NCI-H2227 (cell line): Measurements from ENCODE around the gene KCNJ4.
"Not testable (repeated sequence)": the region's sequence is repeated elsewhere in the genome, so short reads cannot be mapped to it uniquely, and the experiment has no call there.

ENCODE experiments used
- DNase-seq: peaks from one replicate; lab custom pipeline; 2025; ENCODE audit not compliant: unreplicated experiment; lab: John Stamatoyannopoulos, UW

KCNJ4 gene

DNA sequence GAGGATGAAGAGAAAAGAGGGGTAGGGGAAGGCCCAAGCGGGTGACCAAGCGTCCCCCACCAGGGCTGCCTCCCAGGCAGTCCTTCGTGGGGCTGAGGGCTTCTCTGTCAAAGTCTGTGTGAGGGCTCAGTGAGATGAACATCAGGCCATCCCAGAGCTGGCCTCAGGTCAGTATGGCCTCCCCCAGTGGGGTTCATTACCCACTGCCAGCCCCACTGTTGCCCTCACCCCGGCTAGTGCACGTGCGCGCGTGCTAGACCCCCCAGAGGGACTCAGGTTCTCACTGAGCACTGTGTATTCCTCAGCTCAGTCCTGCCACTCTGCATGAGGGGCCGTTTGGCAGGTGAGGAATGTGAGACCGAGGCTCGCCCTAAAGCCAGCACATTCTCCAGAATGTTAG lies 16.2 kb upstream of the KCNJ4 start:
- no peak for DNase-seq

DNA sequence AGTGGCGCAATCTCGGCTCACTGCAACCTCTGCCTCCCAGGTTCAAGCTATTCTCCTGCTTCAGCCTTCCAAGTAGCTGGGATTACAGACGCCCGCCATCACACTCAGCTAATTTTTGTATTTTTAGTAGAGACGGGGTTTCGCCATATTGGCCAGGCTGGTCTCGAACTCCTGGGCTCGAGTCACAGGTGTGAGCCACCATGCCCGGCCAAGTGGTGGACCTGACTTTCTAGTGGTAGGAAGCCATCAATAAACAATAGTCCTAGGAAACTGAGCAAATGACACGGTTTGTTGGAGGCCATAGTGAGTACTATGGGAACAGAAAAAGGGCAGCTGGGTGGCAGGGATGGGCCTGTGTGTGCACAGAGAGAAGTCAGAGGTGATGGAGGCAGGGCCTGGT lies 15.2 kb upstream of the KCNJ4 start:
- DNase-seq, result not testable (repeated sequence)

DNA sequence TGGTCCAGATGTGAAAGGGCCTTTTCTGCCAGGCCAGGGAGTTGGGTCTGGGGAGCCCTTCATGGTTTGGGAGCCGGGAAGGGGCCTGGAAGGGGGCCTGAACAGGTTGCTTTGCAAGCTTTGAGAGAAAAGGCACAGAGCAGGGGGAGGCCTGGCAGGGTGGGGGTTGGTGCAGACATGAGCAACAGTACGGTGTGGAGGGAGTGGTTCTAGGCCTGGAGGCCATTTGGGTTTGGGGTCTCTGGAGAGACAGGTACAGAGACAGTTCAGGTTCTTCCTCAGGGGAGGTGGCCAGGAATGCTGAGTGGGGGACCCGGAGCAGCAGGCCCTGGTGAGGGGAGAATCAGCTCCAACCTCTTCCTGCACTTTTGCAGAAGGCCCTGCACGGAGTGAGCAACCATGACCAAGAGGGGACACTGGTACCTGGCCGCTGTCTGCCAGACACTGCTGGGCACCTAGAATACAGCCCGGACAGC lies 14.3 kb upstream of the KCNJ4 start:
- DNase-seq, result no peak

DNA sequence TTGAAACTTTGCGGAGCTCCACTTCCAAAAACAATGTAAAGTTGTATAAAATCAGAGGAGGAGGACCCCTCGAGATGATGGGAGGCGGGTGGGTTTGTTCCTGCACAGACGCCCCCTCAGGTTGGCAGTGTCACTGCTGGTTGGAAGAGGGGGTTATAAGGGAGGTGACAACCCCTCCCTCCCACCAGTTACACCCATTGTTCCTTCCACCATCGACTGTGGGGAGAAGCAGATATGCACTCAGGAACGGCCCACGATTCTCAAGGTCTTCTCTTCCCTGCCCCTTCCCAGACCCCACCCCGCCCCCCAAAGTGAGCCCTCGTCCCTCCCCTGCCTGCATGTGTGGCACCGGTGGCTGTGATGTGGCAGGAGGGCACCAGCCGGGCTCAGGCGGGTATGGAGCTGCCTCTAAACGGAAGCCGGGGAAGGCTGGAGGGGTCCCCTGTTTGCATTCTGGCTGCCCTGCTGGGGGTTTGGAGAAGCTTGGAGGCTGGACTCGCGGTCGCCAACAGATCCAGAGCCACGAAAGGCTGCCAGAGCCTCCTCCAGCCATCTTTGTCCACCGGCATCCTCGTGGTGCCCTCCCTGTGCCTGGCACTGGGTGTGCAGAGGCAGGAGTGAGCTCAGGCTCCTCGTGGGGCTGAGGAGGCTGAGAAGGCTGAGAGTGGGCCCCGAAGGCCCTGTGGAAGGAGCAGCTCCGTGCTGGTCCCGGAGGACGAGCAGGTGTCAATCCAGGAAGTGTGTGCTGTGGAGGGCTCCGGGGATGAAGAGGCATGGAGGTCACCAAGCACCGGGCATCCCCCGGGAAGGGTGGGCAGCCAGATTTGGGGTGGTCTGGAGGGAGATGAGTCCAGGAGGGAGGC lies 13.7 kb upstream of the KCNJ4 start:
- peak; percentile 16 for DNase-seq

DNA sequence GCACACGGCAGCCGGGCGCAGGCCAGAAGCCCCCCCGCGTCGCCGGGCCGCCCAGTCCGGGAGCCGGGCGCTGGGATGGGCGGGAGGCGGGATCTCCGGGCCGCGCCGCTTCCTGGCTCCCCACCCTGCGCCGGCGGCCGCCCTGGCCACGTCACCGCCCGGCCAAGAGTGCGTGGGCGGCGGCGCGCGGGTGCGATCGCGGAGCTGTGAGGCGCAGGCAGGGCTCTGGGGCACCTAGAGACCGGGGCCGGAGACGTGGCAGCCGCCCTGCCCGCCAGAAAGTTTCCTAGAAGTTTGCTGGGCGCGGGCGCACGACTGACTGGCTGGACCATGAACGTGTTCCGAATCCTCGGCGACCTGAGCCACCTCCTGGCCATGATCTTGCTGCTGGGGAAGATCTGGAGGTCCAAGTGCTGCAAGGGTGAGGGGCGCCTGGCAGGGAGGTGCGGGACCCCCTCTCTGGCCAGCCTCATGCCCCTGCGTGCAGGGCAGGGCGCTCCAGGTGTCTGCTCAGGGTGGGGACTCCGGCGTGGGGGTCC lies 13.0 kb upstream of the KCNJ4 start, which contains the start of gene KDELR3:
Gene KDELR3, plus strand, starts transcription at position 193 of the 539 bp plus-strand sequence. Its CDS starts 138 bp downstream, at position 331.
- peak; percentile 41 for DNase-seq

DNA sequence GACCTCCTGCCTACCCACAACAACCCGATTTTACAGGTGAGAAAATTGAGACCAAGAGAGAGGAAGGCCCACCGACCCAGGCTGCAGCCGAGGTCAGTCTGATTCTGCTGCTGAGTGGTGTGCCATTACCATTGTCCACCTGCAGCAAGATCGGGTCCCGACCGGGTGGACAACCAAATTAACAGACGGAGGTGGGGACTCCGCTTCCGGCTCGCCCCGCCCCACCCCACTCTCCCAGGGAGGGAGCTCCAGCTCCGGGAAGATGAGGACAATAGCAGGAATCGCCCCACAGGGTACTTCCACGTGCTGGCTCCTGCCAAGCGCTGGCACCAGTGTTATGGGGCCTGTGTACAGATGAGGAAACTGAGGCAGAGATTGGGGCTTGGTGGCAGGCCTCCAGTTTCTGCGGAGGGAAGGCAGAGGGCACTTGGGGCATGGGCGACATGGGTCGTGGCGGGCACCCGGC lies 12.5 kb upstream of the KCNJ4 start:
- no peak for DNase-seq

DNA sequence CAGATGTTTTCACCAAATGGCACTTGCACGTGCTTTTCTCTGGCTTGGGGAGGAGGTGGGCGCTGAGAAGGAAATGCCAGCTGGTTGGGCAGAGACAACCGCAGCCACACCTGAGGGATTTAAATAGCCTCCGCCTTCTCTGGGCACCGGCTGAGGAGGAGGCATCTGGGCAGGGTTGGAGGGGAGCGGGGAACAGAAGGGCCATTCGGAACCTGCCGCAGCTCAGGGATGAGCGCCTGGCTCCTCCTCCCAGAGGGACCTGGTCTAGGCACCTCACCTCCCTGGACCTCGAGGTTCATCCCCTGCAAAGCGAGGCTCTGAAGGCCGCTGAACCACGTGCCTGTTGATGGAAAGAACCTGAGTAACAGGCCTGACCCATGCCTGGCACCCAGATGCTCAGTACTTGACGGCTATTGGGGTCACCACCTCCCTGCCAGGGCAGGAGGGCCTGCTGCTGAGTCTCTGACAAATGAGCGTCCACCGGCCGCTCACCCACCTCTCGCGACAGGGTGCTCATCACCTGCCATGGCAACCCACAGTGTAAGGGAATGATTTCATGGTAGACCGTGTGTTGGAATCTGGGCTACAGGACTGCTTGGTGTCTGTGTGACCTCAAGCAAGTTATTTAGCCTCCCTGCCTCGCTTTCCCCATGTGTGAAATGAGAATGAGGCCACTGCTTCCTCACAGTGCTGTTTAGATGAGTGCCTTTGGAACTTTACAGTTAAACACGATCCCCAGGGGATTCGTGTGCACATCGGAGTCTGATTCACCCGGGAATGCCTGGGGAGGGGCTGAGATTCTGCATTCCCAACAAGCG lies 10.9 kb upstream of the KCNJ4 start:
- no peak for DNase-seq

DNA sequence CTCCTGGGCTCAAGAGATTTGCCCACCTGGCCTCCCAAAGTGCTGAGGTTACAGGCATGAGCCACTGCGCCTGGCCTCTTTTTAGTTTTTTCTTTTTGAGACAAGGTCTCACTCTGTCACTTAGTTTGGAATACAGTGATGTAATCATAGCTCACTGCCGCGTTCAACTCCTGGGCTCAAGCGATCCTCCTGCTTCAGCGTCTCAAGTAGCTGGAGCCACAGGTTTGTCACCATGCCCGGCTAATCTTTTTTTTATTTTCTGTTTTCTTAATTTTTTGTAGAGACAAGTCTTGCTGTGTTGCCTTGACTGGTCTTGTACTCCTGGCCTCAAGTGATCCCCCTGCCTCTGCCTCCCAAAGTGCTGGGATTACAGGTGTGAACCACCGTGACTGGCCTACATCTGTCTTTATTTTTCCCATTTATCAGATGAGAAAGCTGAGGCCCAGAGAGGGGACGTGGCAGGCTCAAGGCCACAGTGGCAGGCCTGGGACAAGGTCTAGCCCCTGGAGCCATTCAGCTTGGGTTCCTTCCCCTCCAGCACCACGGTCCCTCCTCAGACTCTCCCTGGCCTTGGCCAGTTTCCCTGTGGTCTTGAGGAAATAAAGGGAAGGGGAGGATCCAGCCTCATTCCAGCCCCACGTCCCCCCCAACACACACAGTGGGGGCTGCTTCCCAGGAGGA lies 10.1 kb upstream of the KCNJ4 start:
- no peak for DNase-seq

DNA sequence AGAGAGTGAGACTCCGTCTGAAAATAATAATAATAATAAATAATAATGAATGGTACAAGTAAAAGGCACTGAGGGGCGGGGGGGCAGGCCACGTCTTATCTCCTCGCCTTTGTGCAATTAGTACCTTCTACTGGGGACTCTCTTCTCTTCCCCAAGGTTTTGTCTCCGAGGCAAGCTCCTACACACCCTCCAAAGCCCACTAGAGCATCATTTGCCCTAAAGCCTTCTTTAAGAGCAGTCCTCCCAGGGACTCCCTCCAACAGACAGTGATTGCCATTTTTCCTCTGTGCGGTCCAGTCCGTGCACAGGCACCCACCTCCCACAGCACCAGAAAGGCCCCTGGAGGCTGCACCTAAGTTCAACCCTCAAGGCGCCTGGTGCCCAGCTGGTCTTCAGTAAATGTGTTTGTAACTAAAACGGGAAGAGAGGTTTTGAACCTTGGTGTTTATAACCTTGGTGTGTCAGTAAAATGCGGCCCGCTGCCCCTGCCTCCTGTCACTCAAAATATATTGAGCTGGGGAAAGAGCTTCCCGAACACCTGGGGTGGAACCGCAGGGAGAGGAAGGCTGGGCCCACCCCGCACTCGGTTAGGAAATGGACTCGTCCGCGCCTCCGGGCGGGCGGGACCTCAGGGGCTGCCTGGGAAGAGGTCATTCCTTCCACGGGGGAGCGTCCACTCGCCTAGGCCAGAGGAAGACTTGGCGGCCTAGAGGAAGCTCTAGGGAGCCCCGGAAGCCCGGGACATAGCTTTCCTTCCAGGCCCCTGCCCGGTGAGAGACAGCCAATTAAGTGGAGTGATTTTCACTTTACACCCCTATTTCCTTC lies 8.2 kb upstream of the KCNJ4 start:
- DNase-seq, result peak; percentile 62

DNA sequence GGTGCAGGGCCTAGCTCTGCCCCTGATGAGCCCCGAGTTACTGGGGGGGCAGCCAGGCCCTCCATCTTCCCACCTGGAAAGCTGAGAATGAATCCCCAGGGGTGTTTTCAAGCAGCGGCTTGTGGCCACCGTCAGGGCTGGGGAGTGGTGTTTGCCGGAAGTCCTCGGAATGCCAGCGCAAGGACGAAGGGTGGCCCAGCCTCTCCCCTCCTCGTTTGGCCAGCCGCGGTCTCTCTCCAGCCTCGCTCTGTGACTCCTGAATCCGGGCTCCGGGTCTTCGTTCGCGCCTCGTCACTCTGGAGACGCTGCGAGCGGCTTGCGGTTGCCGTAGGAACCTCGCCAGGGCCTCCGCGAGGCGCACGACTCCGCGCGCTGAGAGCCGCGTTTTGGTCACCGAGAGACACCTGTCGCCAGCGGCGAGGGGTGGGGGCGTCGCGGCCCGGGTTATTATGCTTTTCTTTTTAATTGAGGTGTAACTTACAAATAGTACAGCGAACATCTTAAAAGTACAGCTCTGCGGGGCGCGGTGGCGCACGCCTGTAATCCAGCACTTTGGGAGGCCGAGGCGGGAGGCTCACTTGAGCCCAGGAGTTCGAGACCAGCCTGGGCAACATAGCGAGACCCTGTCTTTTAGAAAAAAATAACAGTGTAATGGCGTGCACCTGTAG lies 6.5 kb upstream of the KCNJ4 start:
- peak; percentile 94 for DNase-seq

DNA sequence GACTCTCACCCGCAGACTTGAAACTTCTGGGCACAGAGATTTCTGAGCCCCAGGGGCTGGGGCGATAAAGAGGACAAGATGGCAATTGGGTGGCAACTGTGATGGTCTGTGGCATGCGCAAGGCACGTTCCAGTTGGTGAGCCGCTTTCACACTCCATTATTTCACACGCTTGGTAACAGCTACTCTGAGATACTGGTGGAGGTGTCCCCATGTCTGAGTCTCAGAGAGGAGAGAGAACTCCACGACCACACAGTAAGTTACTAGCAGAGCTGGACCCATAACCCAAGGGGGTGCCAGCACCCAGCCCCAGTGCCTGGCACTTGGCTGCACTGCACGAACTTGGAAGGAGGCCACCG lies 6.0 kb upstream of the KCNJ4 start:
- DNase-seq, result no peak

DNA sequence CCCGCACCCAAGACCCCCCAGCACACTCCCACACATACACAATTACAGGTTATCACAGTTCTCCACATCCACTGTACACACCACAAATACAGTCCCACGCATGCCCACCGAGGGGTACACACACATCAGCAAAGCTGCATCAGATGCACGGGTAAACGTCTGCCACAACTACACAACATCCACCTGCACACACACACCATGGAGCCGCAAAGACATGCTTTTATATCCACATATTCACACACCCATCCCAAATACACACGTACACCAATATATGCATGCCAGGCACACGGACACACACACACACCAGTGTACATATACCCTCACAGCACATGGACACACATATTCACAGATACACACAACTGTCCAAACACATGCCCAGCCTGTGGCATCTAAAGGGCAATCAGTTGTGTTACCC lies 5.4 kb upstream of the KCNJ4 start:
- DNase-seq, result no peak

DNA sequence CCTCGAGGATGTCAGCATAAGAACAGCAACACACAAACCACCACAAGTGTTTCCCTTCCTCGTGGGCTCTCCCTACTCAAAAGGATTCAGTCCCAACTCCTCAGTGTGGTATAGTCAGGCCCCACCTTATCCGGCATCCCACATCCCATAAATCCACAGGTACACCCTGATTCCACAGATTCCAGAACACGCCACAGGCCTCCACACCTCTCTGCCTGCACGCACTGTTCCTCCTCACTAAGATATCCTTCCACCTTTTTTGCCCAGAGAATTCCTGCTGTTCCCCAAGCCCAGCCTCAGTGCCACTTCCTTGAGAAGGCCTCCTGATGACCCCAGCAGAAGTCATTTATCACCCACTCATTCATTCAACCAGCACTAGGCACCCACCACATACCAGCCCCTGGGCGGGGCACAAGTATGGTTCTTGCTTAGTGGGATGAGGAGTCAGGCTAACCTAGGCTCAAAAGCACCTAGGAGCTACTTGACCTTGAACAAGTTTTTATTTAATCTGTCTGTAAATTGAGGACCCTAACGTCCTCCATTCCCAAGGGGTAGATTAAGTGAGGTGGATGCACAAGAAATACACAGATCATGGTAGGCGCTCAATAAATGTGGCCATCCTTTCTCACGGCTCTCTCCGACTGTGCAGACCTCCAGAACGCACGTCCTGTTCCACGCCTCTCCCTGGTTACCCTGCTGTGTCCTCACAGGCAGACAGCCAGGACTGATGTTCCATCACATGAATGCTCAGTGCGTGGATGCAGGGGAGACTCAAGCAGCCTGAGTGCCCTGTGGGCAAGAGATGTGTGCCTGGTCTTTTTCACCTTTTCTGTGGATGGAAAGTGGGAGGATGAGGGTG lies 2.1 kb upstream of the KCNJ4 start:
- DNase-seq, result no peak

DNA sequence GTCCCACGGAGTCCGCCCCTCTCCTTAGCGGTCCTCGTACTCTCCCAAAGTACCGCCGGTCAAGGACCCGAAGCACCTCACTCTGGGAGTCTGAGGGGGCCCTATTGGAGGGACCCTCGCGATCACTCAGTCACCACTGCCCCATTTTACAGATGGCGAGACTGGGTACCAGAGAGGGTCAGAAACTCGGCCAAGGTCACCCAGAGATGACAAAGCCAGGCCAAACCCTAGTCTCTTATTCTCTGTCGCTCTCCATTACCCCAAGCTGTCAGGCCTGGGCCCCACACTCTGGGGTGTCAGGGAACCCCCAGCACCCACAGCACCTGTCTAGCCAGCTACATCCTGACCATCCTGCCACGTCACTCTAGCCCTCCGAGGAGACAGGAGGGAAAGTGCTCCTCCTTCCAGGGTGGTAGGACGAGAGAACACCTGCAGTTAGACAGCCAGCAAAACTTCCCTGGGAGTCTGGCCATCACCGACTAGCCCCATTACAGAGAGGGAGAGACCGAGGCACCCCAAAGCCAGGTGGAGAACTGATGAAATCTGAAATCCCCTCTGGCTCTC lies 1.4 kb upstream of the KCNJ4 start:
- DNase-seq, result no peak

DNA sequence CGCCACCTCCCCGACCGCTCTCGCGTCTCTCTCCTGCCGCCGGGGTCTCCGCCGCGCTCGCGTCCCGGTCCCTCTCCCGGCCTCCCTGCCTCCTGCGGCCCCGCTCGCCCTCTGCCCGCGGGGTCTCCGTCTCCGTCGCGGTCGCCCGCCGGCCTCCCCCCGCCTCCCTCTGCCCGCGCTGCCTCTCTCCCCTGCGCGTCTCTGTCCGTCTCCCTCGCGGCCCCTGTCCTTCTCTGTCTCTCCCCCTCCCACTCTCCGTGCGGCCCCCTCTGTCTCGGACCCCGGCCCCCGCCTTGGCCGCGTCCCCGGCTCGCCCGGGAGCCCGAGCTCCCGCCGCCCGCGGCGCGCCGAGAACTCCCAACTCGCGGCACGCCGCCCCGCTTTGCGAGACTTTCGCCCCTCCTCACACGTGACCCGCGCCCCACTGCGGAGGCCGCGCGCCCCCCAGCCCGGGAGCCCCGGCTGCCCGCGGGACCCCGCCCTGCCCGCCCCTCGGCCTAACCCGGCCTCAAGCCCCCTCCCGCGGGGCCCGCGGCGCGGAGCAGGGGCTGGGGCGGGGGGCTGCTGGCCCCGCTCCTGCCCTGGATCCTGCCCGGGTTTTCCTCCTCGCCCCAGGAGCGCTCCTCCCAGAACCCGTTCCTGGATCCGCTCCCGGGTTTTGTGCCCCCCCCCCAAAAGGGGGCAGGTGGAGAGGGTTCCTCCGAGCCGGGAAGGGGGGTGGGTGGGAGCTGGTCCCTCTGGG lies 702 bp upstream of the KCNJ4 start:
- DNase-seq, result peak; percentile 77

DNA sequence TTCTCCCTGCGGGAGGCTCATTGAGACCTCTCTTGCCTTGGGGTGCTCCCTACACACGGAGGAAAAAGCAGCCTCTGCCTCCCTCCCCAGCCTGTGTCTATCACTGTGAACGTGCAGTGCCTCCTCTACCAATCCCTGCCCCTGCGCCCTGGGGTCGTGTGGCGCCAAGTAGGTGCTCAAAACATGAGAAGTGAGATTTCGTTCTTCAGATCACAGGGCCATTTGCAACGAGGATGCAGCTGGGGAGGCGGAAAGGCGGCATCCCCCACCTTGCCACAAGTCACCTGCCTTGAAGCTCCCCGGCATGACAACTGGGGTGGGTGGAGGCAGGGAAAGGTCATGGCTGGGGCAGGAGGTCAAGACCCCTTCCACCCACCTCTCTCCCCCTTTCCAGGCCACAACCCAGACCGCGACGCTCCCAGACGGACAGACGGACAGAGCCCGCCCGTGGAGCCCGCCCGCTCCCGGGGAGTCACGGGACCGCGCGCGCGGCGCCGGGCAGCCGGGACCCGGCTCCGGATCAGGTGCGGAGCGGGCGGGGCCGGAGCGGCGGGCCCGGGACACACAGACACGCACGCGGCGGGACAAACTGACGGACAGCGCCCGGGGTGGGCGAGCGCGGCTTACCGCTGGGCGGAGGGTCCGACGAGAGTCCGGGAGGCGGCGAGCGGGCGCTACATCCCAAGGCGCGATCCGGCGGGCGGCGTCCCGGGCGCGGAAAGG lies 485 bp downstream of the KCNJ4 start:
- no peak for DNase-seq

DNA sequence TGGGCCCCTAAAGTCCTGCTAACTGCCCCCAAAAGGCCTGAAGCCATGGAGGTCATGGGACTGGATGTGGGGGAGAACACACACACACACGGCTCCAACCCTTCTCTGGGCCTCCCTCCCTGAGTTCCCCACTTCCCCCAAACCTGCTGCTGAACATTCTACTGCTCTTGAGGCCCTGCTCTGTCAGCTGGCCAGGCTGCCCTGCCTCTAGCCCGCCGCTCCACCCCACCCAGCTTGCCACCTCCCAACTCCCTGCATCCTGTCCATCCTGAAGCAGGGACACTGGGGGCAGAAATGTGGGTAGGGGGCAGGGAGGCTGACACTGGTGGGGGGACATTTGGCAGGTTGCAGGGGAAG lies 1.0 kb downstream of the KCNJ4 start:
- no peak for DNase-seq
